ENCODE data around the gene ZNRF1. TPM values are rescaled to one million over a fixed set of nuclear protein-coding genes. Genes with fewer than 3 reads are reported as not detected.

The ZNRF1 gene
- total RNA-seq, 2 donors from 2014 or later, result 44.9 to 46.1 TPM

DNA sequence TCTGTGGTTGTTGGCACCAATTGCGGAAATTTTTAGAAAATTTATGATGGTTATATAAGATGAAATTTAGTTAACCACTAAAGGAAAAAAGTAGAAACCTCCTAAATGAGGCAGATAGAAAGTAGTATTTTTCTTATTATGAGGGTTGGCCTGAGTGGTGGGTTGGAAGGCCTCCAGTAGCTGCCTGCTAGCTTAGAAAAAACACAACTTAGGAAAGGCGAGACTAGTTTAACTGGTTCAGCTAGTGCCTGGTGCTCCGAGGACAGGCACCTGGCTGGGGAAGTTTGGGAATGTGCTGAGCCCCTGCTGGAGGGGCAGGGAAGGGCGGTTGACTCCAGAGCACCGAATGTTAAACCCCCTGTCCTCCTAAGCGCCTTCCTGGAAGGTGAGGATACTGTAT lies 97.8 kb downstream of the ZNRF1 start:
- Histone ChIP-seq H3K27ac (ENCODE audit: low read depth, low read length) (no peak overlapping the region), H3K9ac (ENCODE audit: extremely low read depth, low read length, poor library complexity, severe bottlenecking) (no peak overlapping the region)
- peak; percentile 91 for DNase-seq

GRCh38 chr16:75097191-75097761 lies 98.5 kb downstream of the ZNRF1 start:
- no peaks in the 10 kb centered on the region for H3K27me3 ChIP-seq (ENCODE audit: control insufficient read depth, insufficient read depth, low read length, poor library complexity, severe bottlenecking)
- no peak overlapping the region for H3K9ac ChIP-seq (ENCODE audit: extremely low read depth, low read length, poor library complexity, severe bottlenecking)
- WGBS, 2 experiments (ENCODE audit: insufficient coverage in 1 of 2, insufficient read length in 1 of 2), result 93 to 98% methylated on average over 5 to 10 of the region's 10 CpGs
- no peaks in the 10 kb centered on the region for H3K9me3 Mint-ChIP-seq
- H3K36me3 ChIP-seq (ENCODE audit: control insufficient read depth, insufficient read depth, low read length), result peaks cover 5% of the 10 kb centered on the region
- no peak overlapping the region for H3K4me3 ChIP-seq (ENCODE audit: low read length)
- no peak for TF ChIP-seq CTCF (conservative IDR thresholded peaks at IDR 0.05)
- H3K27ac ChIP-seq (ENCODE audit: low read depth, low read length), result no peak overlapping the region
- H3K4me1 Mint-ChIP-seq, result peaks cover 42% of the 10 kb centered on the region
- peak; percentile 48 for DNase-seq
- no peaks in the 10 kb centered on the region for H3K27me3 Mint-ChIP-seq (ENCODE audit: insufficient read depth)
- no peak overlapping the region for H3K4me3 Mint-ChIP-seq
- no peaks in the 10 kb centered on the region for H3K9me3 ChIP-seq (ENCODE audit: control insufficient read depth, low read length)
- peak overlapping the region; percentile 27 for H3K27ac Mint-ChIP-seq
- peaks cover 26% of the 10 kb centered on the region for H3K4me1 ChIP-seq (ENCODE audit: control insufficient read depth, insufficient read depth, low read length)
- H3K36me3 Mint-ChIP-seq (ENCODE audit: low read depth), result no peaks in the 10 kb centered on the region

More for the DNA sequence above, 97.8 kb downstream of the ZNRF1 start:
- no peak overlapping the region for H3K4me3 ChIP-seq (ENCODE audit: low read length)
- Mint-ChIP-seq H3K27ac (peak overlapping the region; percentile 27), H3K36me3 (ENCODE audit: low read depth) (no peaks in the 10 kb centered on the region), H3K4me3 (no peak overlapping the region), H3K27me3 (ENCODE audit: insufficient read depth) (no peaks in the 10 kb centered on the region), H3K4me1 (peaks cover 44% of the 10 kb centered on the region), H3K9me3 (no peaks in the 10 kb centered on the region)
- no peaks in the 10 kb centered on the region for H3K27me3 ChIP-seq (ENCODE audit: control insufficient read depth, insufficient read depth, low read length, poor library complexity, severe bottlenecking)
- H3K4me1 ChIP-seq (ENCODE audit: control insufficient read depth, insufficient read depth, low read length), result peaks cover 28% of the 10 kb centered on the region
- WGBS, 2 experiments (ENCODE audit: insufficient coverage in 1 of 2, insufficient read length in 1 of 2), result 71 to 92% methylated on average over 2 to 6 of the region's 6 CpGs
- peaks cover 5% of the 10 kb centered on the region for H3K36me3 ChIP-seq (ENCODE audit: control insufficient read depth, insufficient read depth, low read length)
- no peaks in the 10 kb centered on the region for H3K9me3 ChIP-seq (ENCODE audit: control insufficient read depth, low read length)
- peak; percentile 78 for TF ChIP-seq CTCF (conservative IDR thresholded peaks at IDR 0.05)

DNA sequence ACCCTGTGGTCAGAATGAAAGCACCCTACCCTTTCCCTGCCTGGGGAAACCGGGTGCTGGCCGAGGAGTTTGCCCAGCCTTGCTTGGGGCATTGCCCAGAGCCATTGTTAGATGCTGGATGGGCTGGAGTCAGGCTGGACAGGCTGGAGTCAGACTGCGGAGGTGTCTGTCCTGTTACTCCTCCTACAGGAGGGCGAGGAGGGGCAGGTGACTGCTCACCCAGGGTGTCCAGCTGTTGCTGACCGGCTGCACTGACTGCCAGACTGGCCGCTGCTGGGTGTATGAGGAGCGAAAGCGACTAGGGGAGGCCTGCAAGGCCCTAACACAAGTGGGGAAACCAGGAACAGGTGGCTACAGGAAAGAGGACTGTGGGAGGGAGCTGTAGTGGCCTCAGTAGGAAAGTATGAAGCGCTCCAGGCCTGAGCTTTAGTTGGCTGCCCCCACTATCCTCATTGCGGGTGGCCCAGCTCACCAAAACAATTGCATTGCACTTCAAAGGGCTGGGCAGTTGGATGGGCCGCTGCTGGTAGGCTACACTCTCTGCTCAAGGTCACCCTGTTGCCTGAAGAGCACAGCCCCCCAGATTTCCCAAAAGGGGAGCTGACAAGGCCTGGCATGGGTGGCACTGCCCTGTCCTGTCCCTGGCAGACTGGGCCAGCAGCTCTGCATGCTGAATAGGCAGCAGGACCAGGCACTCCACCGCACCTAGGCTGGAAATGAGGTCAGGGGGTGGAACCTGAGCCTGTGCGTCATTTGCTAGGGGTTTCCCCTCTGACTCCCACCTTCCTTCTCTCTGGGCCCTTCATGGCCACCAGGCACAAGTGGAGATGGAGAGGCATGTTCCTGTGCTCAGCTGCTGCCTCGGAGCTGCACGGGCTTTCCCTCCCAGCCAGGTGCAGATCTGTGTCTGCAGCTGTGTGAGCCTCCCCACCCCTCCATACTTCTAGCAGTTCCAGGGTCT lies 99.4 kb downstream of the ZNRF1 start:
- no peak for TF ChIP-seq CTCF (conservative IDR thresholded peaks at IDR 0.05)
- peaks cover 9% of the 10 kb centered on the region for H3K36me3 Mint-ChIP-seq (ENCODE audit: low read depth)
- Histone ChIP-seq H3K9me3 (ENCODE audit: control insufficient read depth, low read length) (no peaks in the 10 kb centered on the region), H3K4me1 (ENCODE audit: control insufficient read depth, insufficient read depth, low read length) (peaks cover 25% of the 10 kb centered on the region), H3K27ac (ENCODE audit: low read depth, low read length) (no peak overlapping the region), H3K27me3 (ENCODE audit: control insufficient read depth, insufficient read depth, low read length, poor library complexity, severe bottlenecking) (no peaks in the 10 kb centered on the region), H3K4me3 (ENCODE audit: low read length) (no peak overlapping the region), H3K36me3 (ENCODE audit: control insufficient read depth, insufficient read depth, low read length) (peaks cover 5% of the 10 kb centered on the region), H3K9ac (ENCODE audit: extremely low read depth, low read length, poor library complexity, severe bottlenecking) (no peak overlapping the region)
- H3K9me3 Mint-ChIP-seq, result no peaks in the 10 kb centered on the region
- H3K27ac Mint-ChIP-seq, result no peak overlapping the region
- H3K4me1 Mint-ChIP-seq, result peaks cover 35% of the 10 kb centered on the region
- peak; percentile 58 for DNase-seq
- no peak overlapping the region for H3K4me3 Mint-ChIP-seq
- 84 to 86% methylated on average over 11 to 15 of the region's 15 CpGs for WGBS, 2 experiments (ENCODE audit: insufficient coverage in 1 of 2, insufficient read length in 1 of 2)
- H3K27me3 Mint-ChIP-seq (ENCODE audit: insufficient read depth), result no peaks in the 10 kb centered on the region

Measured in endodermal cell (in vitro differentiated cells).